ENCODE measurements around the gene CBL. TPM values are rescaled to one million over a fixed set of nuclear protein-coding genes. Genes with fewer than 3 reads are reported as not detected.

Gene CBL
- polyA plus RNA-seq, 4 donors: 2.2 to 10.1 (median 4.3) TPM

DNA sequence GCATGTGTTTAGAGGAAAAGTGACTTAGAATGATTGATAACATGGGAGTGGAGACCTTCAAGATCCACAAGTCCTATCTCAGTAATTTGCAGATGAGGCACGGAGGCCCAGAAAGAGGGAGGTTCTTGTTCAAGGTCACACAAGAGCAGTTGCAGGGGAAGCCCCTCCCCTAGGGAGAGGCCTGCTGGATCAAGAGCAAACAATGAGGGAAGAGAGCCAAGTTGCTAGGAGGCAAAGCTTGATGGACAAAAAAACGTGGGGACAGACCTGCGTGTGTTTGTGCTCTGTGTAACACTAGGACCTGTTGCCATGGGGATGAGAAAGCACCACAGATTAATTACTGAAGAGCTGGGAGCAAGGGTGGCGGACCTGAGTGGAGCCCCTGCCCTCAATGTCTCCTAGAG is 146.7 kb downstream of the CBL start:
- H3K4me3 ChIP-seq (ENCODE audit: low read depth in 1 of 3, low read length in 3 of 3): no peak overlapping the region
- H3K4me1 ChIP-seq (ENCODE audit: control insufficient read depth in 3 of 3, insufficient read depth in 2 of 3, low read depth in 1 of 3, low read length in 2 of 3): peaks cover 2 to 32% (median 3%) of the 10 kb centered on the region in 3 donors
- H3K27ac ChIP-seq (ENCODE audit: low read depth in 1 of 3, low read length in 2 of 3): peak overlapping the region in 2 of 3 donors; percentile 12 to 32
- DNase-seq: peak; percentile 77 to 87
- H3K36me3 ChIP-seq (ENCODE audit: control insufficient read depth in 3 of 3, insufficient read depth in 2 of 3, low read depth in 1 of 3, low read length in 3 of 3): peaks cover 0 to 16% (median 6%) of the 10 kb centered on the region in 3 donors
- 8 to 27% (median 18%) methylated on average over 4 of the region's 4 CpGs for WGBS, 3 donors
- no peaks in the 10 kb centered on the region for H3K9me3 ChIP-seq (ENCODE audit: control insufficient read depth in 2 of 2, insufficient read depth in 1 of 2, low read depth in 1 of 2, low read length in 1 of 2)
- peaks cover 0 to 2% (median 0%) of the 10 kb centered on the region in 3 donors for H3K27me3 ChIP-seq (ENCODE audit: control insufficient read depth in 3 of 3, insufficient read depth in 3 of 3, low read length in 3 of 3)
- no peak for FAIRE-seq

GRCh38 chr11:119355091-119355843 is 149.1 kb downstream of the CBL start:
- Histone ChIP-seq H3K27ac (ENCODE audit: low read depth in 1 of 3, low read length in 2 of 3) (no peak overlapping the region), H3K9me3 (ENCODE audit: control insufficient read depth in 2 of 2, insufficient read depth in 1 of 2, low read depth in 1 of 2, low read length in 1 of 2) (no peaks in the 10 kb centered on the region), H3K27me3 (ENCODE audit: control insufficient read depth in 3 of 3, insufficient read depth in 3 of 3, low read length in 3 of 3) (no peaks in the 10 kb centered on the region), H3K36me3 (ENCODE audit: control insufficient read depth in 3 of 3, insufficient read depth in 2 of 3, low read depth in 1 of 3, low read length in 3 of 3) (peaks cover 0 to 30% (median 11%) of the 10 kb centered on the region in 3 donors), H3K4me3 (ENCODE audit: low read depth in 1 of 3, low read length in 3 of 3) (no peak overlapping the region), H3K4me1 (ENCODE audit: control insufficient read depth in 3 of 3, insufficient read depth in 2 of 3, low read depth in 1 of 3, low read length in 2 of 3) (peaks cover 2 to 32% (median 3%) of the 10 kb centered on the region in 3 donors)
- FAIRE-seq: no peak
- DNase-seq: no peak
- 65 to 71% (median 69%) methylated on average over 9 of the region's 9 CpGs for WGBS, 3 donors

- DNase-seq (peak; percentile 77 to 90), FAIRE-seq (no peak)
- H3K27me3 ChIP-seq (ENCODE audit: control insufficient read depth in 3 of 3, insufficient read depth in 3 of 3, low read length in 3 of 3): no peaks in the 10 kb centered on the region
- peak overlapping the region in 2 of 3 donors; percentile 33 to 51 for H3K4me3 ChIP-seq (ENCODE audit: low read depth in 1 of 3, low read length in 3 of 3)
- peaks cover 2 to 45% (median 6%) of the 10 kb centered on the region in 3 donors for H3K4me1 ChIP-seq (ENCODE audit: control insufficient read depth in 3 of 3, insufficient read depth in 2 of 3, low read depth in 1 of 3, low read length in 2 of 3)
- 1 to 4% (median 3%) methylated on average over 48 to 54 of the region's 54 CpGs for WGBS, 3 donors
- peak overlapping the region in 2 of 3 donors; percentile 15 to 45 for H3K27ac ChIP-seq (ENCODE audit: low read depth in 1 of 3, low read length in 2 of 3)
- H3K36me3 ChIP-seq (ENCODE audit: control insufficient read depth in 3 of 3, insufficient read depth in 2 of 3, low read depth in 1 of 3, low read length in 3 of 3): peaks cover 0 to 30% (median 11%) of the 10 kb centered on the region in 3 donors
- no peaks in the 10 kb centered on the region for H3K9me3 ChIP-seq (ENCODE audit: control insufficient read depth in 2 of 2, insufficient read depth in 1 of 2, low read depth in 1 of 2, low read length in 1 of 2)
Measured at GRCh38 chr11:119356349-119357031, 150.4 kb downstream of the CBL start.

GRCh38 chr11:119357074-119357473 is 150.9 kb downstream of the CBL start:
- Histone ChIP-seq H3K27ac (ENCODE audit: low read depth in 1 of 3, low read length in 2 of 3) (peak overlapping the region in 1 of 3 donors; percentile 15), H3K9me3 (ENCODE audit: control insufficient read depth in 2 of 2, insufficient read depth in 1 of 2, low read depth in 1 of 2, low read length in 1 of 2) (no peaks in the 10 kb centered on the region), H3K4me1 (ENCODE audit: control insufficient read depth in 3 of 3, insufficient read depth in 2 of 3, low read depth in 1 of 3, low read length in 2 of 3) (peaks cover 2 to 49% (median 6%) of the 10 kb centered on the region in 3 donors), H3K36me3 (ENCODE audit: control insufficient read depth in 3 of 3, insufficient read depth in 2 of 3, low read depth in 1 of 3, low read length in 3 of 3) (peaks cover 0 to 30% (median 11%) of the 10 kb centered on the region in 3 donors), H3K27me3 (ENCODE audit: control insufficient read depth in 3 of 3, insufficient read depth in 3 of 3, low read length in 3 of 3) (no peaks in the 10 kb centered on the region), H3K4me3 (ENCODE audit: low read depth in 1 of 3, low read length in 3 of 3) (peak overlapping the region in 2 of 3 donors; percentile 33 to 51)
- no peak for DNase-seq
- 39 to 43% (median 41%) methylated on average over 13 of the region's 13 CpGs for WGBS, 3 donors
- no peak for FAIRE-seq

Other genes starting within 250 kb of the CBL start
- gene FOXR1, start 234.6 kb upstream of the CBL start, polyA plus RNA-seq: not detected
- gene CENATAC, start 208.2 kb upstream of the CBL start, polyA plus RNA-seq: 10 to 100 TPM; 12.9 to 50.1 (median 28.6) TPM
- gene RPS25, start 188.0 kb upstream of the CBL start, polyA plus RNA-seq: 1,000 to 10,000 TPM; 1,156 to 2,444 (median 1,720) TPM
- 100 to 1,000 TPM in 1 of 4 donors, 10 to 100 TPM in 3; 59.1 to 103 (median 79.7) TPM for gene TRAPPC4, start 187.6 kb upstream of the CBL start, polyA plus RNA-seq
- gene SLC37A4, start 175.5 kb upstream of the CBL start, polyA plus RNA-seq: 100 to 1,000 TPM in 2 of 4 donors, 10 to 100 TPM in 2; 57.9 to 250 (median 96.9) TPM
- 100 to 1,000 TPM in 1 of 4 donors, 10 to 100 TPM in 3; 17.4 to 127 (median 53.3) TPM for gene HYOU1, start 149.1 kb upstream of the CBL start, polyA plus RNA-seq
- 10 to 100 TPM; 26.0 to 56.4 (median 40.9) TPM for gene VPS11, start 138.5 kb upstream of the CBL start, polyA plus RNA-seq
- 10 to 100 TPM; 18.4 to 45.3 (median 20.5) TPM for gene HMBS, start 121.5 kb upstream of the CBL start, polyA plus RNA-seq
- 10 to 100 TPM; 10.8 to 51.2 (median 30.5) TPM for gene DPAGT1, start 104.5 kb upstream of the CBL start, polyA plus RNA-seq
- gene C2CD2L, start 99.0 kb upstream of the CBL start, polyA plus RNA-seq: 10 to 100 TPM; 14.9 to 21.7 (median 17.8) TPM
- 10 to 100 TPM; 12.3 to 37.5 (median 19.3) TPM for gene HINFP, start 84.8 kb upstream of the CBL start, polyA plus RNA-seq
- gene ABCG4, start 57.3 kb upstream of the CBL start, polyA plus RNA-seq: under 1 TPM in 3 of 4 donors, not detected in 1; 0.27 to 0.73 (median 0.34) TPM
- 10 to 100 TPM in 1 of 4 donors, 1 to 10 TPM in 3; 3.5 to 13.0 (median 6.6) TPM for gene NLRX1, start 37.6 kb upstream of the CBL start, polyA plus RNA-seq
- gene NHERF4, start 20.9 kb upstream of the CBL start, polyA plus RNA-seq: 100 to 1,000 TPM in 2 of 4 donors, 10 to 100 TPM in 2; 33.6 to 258 (median 98.5) TPM
- 10 to 100 TPM in 2 of 4 donors, 1 to 10 TPM in 2; 1.1 to 82.3 (median 11.5) TPM for gene MCAM, start 110.8 kb downstream of the CBL start, polyA plus RNA-seq
- gene RNF26, start 128.2 kb downstream of the CBL start, polyA plus RNA-seq: 10 to 100 TPM in 2 of 4 donors, 1 to 10 TPM in 2; 6.5 to 28.3 (median 17.5) TPM
- gene C1QTNF5, start 134.5 kb downstream of the CBL start, polyA plus RNA-seq: 10 to 100 TPM in 2 of 4 donors, 1 to 10 TPM in 1, under 1 TPM in 1; 0.89 to 22.5 (median 11.8) TPM
- gene MFRP, start 140.4 kb downstream of the CBL start, polyA plus RNA-seq: under 1 TPM in 1 of 4 donors, not detected in 3; 0.03 TPM
- gene USP2, start 175.4 kb downstream of the CBL start, polyA plus RNA-seq: 10 to 100 TPM in 2 of 4 donors, 1 to 10 TPM in 2; 3.9 to 19.5 (median 10.3) TPM
- gene THY1, start 216.8 kb downstream of the CBL start, polyA plus RNA-seq: 10 to 100 TPM in 2 of 4 donors, 1 to 10 TPM in 1, under 1 TPM in 1; 0.54 to 52.5 (median 8.7) TPM

All from small intestine (tissue), 7 donors.